ENCODE results near the gene PANK4. TPM values are rescaled to one million over a fixed set of nuclear protein-coding genes. Genes with fewer than 3 reads are reported as not detected.

The PANK4 gene
- total RNA-seq, 1 experiment from 2014 or later: 32.9 TPM

DNA sequence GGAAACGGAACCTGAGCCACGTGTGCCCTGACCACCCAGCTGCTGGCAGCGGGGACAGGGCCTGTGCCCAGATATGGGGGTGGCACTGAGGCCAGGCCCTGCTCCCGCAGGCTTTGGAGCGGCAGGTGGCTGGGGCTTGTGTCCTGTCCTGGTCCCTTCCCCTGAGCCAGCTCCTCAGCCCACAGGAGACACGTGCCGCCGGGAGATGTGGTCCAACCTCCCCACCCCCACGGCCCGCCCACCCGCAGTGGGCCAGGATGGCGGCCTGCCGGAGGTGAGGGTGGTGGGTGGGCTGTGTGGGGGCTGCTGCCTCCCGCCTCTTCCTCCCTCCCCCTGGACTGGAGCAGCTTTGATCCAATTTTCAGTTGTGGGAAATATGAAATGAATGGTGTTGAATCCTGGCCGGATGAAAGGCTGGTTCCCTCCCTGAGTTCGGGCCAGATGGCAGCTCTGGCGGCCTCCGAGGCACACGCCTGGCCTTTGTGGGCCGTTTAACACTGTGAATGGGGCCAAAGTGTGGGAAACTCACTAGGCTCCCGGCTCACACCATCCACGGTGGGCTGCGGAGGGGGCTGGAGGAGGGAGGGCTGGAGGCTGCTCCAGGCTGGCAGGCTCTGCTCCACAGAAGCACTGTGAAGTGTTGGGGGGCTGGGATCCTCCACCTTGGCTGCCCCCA is 6.2 kb upstream of the PANK4 start:
- in situ Hi-C loops (cut with HindIII; ENCODE audit: low sequenced_read_pairs): no loop called here

GRCh38 chr1:2530513-2531361 is 4.3 kb upstream of the PANK4 start:
- in situ Hi-C loops (cut with HindIII; ENCODE audit: low sequenced_read_pairs): no loop called here
- peak; percentile 54 for DNase-seq (ENCODE audit: low spot score)

More for the DNA sequence above, 6.2 kb upstream of the PANK4 start:
- DNase-seq (ENCODE audit: low spot score): peak; percentile 75

- no peak for DNase-seq (ENCODE audit: low spot score)
- in situ Hi-C loops (cut with HindIII; ENCODE audit: low sequenced_read_pairs): no loop called here
These were observed 3.6 kb upstream of the PANK4 start, which contains the start of gene HES5 for GRCh38 chr1:2529784-2530512. TSS of gene HES5 (minus strand) at chr1:2530263. CDS start at chr1:2530164, 99 bp downstream.

GRCh38 chr1:2528966-2529783 is 2.8 kb upstream of the PANK4 start:
- DNase-seq (ENCODE audit: low spot score): peak; percentile 50
- in situ Hi-C loops (cut with HindIII; ENCODE audit: low sequenced_read_pairs): no loop called here

DNA sequence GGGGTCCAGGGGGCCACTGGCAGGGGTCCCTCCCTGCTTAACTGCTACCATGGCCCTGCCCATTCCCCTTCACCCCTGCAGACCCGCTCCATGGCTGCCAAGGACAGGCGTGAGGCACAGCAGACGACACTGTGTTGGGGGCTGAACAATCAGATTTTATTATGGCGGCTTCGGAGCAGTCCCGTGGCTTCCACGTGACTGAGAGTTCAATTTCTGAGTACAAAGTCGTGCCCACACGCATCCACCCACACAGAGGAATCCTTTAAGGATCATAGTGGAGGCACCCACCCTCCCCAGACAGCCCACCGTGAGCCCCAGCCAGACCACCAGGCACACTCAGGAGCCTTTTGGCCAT is 2.2 kb upstream of the PANK4 start:
- in situ Hi-C loops (cut with HindIII; ENCODE audit: low sequenced_read_pairs): no loop called here
- no peak for DNase-seq (ENCODE audit: low spot score)

GRCh38 chr1:2528016-2528415 is 1.6 kb upstream of the PANK4 start:
- peak; percentile 95 for DNase-seq (ENCODE audit: low spot score)
- in situ Hi-C loops (cut with HindIII; ENCODE audit: low sequenced_read_pairs): no loop called here

DNA sequence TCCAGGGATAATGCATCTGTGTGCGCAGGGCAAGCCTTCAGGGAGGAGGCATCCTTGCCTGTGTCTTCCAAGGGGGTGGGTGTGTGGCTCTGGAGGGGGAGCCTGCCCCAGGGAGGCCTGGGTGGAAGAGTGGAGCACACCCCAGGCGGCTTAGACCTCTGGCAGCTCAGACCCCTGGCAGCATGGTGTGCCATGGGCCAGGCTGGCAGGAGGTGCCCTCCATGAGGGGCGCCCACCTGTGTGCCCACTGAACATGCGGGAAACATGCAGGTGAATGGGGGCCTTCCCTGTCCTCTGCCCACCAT is 1.1 kb upstream of the PANK4 start:
- DNase-seq (ENCODE audit: low spot score): no peak
- in situ Hi-C loops (cut with HindIII; ENCODE audit: low sequenced_read_pairs): no loop called here

DNA sequence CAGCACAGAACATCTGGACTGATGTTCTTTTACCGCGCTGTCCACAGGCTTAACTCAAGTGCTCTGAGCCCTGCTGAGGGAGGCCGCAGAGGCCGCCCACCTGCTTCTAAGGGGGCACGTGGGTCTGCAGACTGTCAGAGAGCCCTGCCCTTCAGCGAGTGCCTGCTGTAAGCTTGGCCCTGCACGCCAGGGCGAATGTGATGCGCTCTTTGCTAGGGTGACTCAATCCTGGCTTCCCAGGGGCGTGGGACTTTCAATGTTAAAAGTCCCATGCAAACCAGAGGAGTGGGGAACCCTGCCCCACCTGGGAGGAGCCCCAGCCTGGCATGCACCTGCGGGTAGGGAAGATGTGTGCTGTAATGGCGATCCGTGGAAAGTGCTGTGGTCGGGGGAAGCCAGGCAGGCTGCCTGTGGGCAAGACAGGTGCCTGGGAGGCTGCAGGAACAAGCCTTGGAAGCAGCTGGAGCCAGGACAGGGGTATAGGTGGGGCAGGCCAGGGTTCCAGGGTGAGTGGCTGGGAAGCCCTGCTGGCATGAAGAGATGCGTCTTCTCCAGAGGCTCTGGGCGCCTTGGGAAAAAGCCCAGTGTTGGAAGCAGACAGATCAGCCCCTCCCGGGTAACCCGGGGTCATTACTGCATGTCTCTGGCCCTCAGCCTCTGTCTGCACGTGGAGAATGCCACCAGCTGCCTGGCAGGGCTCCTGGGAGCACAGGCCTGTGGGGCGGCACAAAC is 594 bp upstream of the PANK4 start:
- in situ Hi-C loops (cut with HindIII; ENCODE audit: low sequenced_read_pairs): no loop called here
- no peak for DNase-seq (ENCODE audit: low spot score)

DNA sequence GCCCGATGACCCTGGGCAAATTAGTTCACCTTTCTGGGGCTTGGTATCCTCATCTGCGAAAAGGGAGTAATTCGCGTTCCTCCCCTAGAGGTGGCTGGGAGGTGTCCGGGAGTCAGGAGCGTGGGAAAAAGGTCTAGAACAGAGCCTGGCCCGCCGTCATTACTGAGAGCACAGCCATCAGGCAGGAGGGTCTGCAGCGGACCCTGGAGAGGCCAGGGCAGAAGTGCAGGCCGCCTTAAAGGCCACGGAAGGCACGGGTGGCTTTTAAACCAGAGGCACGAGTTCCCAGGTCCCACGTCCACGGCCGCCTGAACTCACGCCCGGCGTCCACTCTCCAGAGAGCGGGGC is 850 bp downstream of the PANK4 start:
- DNase-seq (ENCODE audit: low spot score): no peak
- in situ Hi-C loops (cut with HindIII; ENCODE audit: low sequenced_read_pairs): no loop called here

DNA sequence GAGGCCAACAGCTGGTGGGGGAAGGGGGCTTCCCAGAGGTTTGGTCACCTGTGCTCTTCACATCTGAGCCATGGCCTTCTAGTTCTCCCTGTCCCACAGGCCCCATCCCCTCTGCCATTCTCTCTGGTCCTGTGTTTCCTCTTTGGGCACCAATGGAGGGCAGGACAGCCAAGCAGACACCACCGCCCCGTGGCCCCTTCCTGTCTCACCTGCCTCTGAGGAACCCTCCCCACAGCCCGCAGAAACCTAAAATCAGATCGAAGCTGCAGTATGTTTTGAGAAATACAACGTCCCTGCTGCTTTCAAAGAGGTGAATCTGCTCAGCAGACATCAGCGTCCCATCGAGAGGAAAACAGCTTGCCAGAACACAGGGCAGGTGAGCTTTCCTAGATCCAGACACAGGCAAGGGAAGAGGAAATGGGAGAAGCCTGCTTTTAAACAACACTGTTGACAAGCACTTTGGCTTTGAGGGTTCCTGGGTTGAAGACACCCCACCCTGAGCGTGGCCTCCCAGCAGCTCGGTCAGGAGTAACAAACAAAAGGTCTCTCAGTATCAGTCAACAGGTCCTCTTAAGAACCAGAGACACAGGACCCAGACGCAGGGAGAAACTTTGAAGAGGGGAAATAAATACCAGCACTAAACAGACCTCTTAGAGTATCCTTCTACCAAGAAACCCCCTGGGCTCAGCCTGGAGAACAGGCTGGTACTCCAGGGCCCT is 2.3 kb downstream of the PANK4 start:
- DNase-seq (ENCODE audit: low spot score): no peak
- in situ Hi-C loops (cut with HindIII; ENCODE audit: low sequenced_read_pairs): loop anchor here (25.0 kb wide), 1 partner anchor 112 kb away; the partner anchor contains the start of gene PEX10

GRCh38 chr1:2523191-2523890 is 3.1 kb downstream of the PANK4 start:
- in situ Hi-C loops (cut with HindIII; ENCODE audit: low sequenced_read_pairs): loop anchor here (25.0 kb wide), 1 partner anchor 111 kb away; the partner anchor contains the start of gene PEX10
- DNase-seq (ENCODE audit: low spot score): no peak

DNA sequence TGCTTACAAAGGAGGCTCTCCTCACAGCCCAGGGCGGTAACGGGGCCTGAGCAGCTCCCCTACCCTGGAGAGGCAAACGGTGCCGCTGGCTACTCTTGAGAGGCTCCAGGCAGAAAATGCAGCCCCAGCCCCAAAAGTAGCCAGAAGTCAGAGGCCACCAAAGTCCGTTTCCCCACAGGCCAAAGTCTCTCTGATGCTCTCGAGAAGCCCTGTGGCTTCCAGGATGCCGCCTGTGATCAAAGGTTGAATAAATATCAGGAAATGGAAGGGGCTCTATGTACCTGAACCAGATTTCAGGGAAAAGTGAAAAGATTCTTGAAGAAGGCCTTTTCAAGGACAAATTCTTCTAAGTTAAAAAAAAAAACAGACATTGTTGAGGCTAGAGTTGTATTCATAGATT is 4.2 kb downstream of the PANK4 start:
- in situ Hi-C loops (cut with HindIII; ENCODE audit: low sequenced_read_pairs): loop anchor here (25.0 kb wide), 1 partner anchor 110 kb away; the partner anchor contains the start of gene PEX10
- DNase-seq (ENCODE audit: low spot score): no peak

DNA sequence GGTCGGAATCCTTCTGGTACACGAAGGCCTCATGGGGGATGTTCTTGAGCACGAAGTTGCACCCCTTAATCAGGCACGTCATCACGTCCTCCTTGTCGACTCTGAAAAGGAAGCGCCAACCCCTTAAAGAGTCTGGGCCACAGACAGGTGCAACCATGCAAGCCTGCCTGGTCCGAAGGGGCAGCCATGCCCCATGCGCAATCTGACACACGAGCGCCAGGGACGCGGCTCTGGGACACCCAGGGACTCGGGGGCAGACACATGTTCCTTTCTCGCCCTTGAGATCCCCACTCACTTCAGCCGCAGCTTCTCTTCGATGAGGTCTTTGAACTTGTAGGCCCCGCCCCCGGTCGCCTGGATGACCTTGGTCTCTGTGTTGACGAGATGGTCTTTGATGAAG is 5.6 kb downstream of the PANK4 start:
- DNase-seq (ENCODE audit: low spot score): no peak
- in situ Hi-C loops (cut with HindIII; ENCODE audit: low sequenced_read_pairs): loop anchor here (25.0 kb wide), 1 partner anchor 109 kb away; the partner anchor contains the start of gene PEX10

- in situ Hi-C loops (cut with HindIII; ENCODE audit: low sequenced_read_pairs): loop anchor here (25.0 kb wide), 1 partner anchor 108 kb away; the partner anchor contains the start of gene PEX10
- DNase-seq (ENCODE audit: low spot score): no peak
These were observed 6.2 kb downstream of the PANK4 start for GRCh38 chr1:2520206-2520605.

DNA sequence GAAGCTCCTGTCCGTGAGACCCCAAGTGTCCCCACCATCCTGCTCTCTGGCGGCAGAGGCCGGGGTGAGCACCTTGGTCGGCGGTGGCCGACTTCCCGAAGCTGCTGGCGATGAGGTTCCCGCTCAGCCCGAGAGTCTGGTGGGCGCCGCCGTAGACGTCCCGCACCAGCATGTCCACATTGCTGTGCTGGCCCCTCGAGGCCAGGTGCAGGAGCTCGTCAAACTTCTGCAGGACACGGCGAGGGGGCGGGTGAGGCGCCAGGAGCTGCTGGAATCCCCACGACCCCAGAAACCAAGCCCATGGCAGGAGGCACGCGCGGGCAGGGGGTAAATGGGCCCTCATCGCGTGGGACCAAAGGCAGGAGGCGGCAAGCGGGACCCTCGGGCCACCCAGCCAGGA is 6.7 kb downstream of the PANK4 start:
- in situ Hi-C loops (cut with HindIII; ENCODE audit: low sequenced_read_pairs): loop anchor here (25.0 kb wide), 1 partner anchor 107 kb away; the partner anchor contains the start of gene PEX10
- no peak for DNase-seq (ENCODE audit: low spot score)

DNA sequence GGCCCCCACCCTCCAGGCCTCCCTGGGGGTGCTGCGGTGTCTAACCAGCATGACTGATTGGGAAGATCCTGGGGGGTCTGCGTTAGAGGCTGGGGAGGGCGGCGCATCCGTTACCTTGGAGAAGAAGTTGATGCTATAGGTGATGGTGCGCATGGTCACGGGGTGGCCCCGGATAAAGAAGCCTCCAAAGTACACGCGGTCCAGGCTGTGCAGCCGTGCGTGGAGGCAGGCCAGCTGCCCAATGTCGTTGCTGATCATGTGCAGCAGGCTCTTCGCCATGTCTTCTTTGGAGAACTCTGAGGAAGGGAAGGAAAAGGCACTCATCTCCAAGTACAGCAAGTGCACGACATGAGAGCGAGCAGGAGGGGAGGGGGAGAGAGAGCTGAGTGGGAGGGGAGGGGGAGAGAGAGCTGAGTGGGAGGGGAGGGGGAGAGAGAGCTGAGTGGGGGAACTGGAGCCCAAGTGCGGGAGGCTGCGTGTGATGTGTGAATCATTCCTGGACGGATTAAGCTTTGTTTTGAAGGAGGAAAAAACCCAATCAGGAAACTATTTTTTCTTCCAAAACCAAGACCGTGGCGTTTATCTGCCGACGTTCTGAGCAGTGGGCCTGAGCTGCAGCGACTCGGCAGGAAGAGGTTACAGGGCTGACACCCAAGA is 7.2 kb downstream of the PANK4 start:
- in situ Hi-C loops (cut with HindIII; ENCODE audit: low sequenced_read_pairs): loop anchor here (25.0 kb wide), 1 partner anchor 107 kb away; the partner anchor contains the start of gene PEX10
- DNase-seq (ENCODE audit: low spot score): no peak

- in situ Hi-C loops (cut with HindIII; ENCODE audit: low sequenced_read_pairs): loop anchor here (25.0 kb wide), 1 partner anchor 106 kb away; the partner anchor contains the start of gene PEX10
- DNase-seq (ENCODE audit: low spot score): no peak
These were observed 7.9 kb downstream of the PANK4 start for GRCh38 chr1:2518528-2518927.
